WTC11 (cell line): ENCODE measurements around the gene GALNTL6.

ENCODE experiments used
- GABPB1 ChIP-seq: sonication (generic); formaldehyde crosslinking; IDR thresholded peaks from 2 replicates; pipeline ENCODE4 v1.8.1; 2023; ENCODE audit warnings: mild to moderate bottlenecking, missing genetic modification reagents
- GTF2I ChIP-seq: fragments of 250-450 bp; sonication (Bioruptor Pico); conservative IDR thresholded peaks from 2 replicates; pipeline ENCODE4 v1.4.0; 2021; ENCODE audit warnings: mild to moderate bottlenecking
- JUN ChIP-seq: sonication (generic); formaldehyde crosslinking; IDR thresholded peaks from 2 replicates; pipeline ENCODE4 v1.8.0; 2023; ENCODE audit warnings: mild to moderate bottlenecking, missing genetic modification reagents
- MXD4 ChIP-seq: fragments of 250-450 bp; sonication (Bioruptor Pico); IDR thresholded peaks from 2 replicates; pipeline ENCODE4 v1.8.0; 2021; ENCODE audit warnings: mild to moderate bottlenecking, moderate library complexity, borderline replicate concordance
- RORB ChIP-seq: fragments of 250-450 bp; sonication (Bioruptor Pico); IDR thresholded peaks from 2 replicates; pipeline ENCODE4 v1.9.0; 2021; ENCODE audit warnings: mild to moderate bottlenecking
- SP1 ChIP-seq: sonication (generic); formaldehyde crosslinking; conservative IDR thresholded peaks from 2 replicates; pipeline ENCODE4 v1.8.1; 2022; ENCODE audit warnings: missing genetic modification reagents
- TCF7 ChIP-seq: sonication (generic); formaldehyde crosslinking; IDR thresholded peaks from 2 replicates; pipeline ENCODE4 v1.8.0; 2022; ENCODE audit warnings: mild to moderate bottlenecking, low read depth, missing genetic modification reagents, moderate library complexity
- TP53 ChIP-seq: sonication (generic); formaldehyde crosslinking; IDR thresholded peaks from 2 replicates; pipeline ENCODE4 v1.8.1; 2023; ENCODE audit warnings: mild to moderate bottlenecking, missing genetic modification reagents
- ZNF219 ChIP-seq: sonication (generic); formaldehyde crosslinking; IDR thresholded peaks from 2 replicates; pipeline ENCODE4 v1.8.0; 2023; ENCODE audit warnings: missing genetic modification reagents, mild to moderate bottlenecking, borderline replicate concordance
- ZNF263 ChIP-seq: sonication (generic); formaldehyde crosslinking; IDR thresholded peaks from 2 replicates; pipeline ENCODE4 v1.8.1; 2022; ENCODE audit warnings: low read depth, mild to moderate bottlenecking, moderate library complexity, missing genetic modification reagents
- TF ChIP-seq, protein P1 (sequence below): sonication (generic); formaldehyde crosslinking; IDR thresholded peaks from 2 replicates; pipeline ENCODE4 v1.8.1; 2022; ENCODE audit warnings: mild to moderate bottlenecking, moderate library complexity, missing genetic modification reagents
- TF ChIP-seq, protein P2 (sequence below): fragments of 200-600 bp; IDR thresholded peaks from 2 replicates; pipeline ENCODE4 v1.8.0; 2022; ENCODE audit warnings: antibody characterized with exemption
- TF ChIP-seq, protein P3 (sequence below): sonication (generic); formaldehyde crosslinking; IDR thresholded peaks from 2 replicates; pipeline ENCODE4 v1.8.0; 2023; ENCODE audit warnings: missing genetic modification reagents, mild to moderate bottlenecking, borderline replicate concordance
- TF ChIP-seq, protein P4 (sequence below): sonication (generic); formaldehyde crosslinking; IDR thresholded peaks from 2 replicates; pipeline ENCODE4 v1.8.0; 2022; ENCODE audit warnings: mild to moderate bottlenecking, missing genetic modification reagents

DNA sequence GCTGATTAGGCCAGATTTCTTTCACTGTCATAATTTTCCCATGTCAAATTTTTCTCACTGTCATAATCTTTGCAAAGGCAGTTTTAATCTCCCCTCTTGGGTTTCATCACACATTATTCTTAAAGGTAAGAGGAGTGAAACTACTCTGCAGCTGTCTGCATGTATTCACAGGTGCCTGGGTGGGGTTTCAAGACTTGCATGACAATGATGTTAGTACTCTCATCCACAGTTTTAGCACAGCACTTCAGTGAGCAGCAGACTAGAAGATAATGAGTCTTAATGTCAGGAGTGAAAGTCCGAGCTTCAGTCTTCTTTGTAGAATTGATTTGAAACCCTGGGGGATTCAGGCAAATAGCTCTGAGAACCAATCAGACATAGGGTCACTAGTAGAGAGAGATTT, 1172.9 kb downstream of the GALNTL6 start:
- TF ChIP-seq, protein P1, sequence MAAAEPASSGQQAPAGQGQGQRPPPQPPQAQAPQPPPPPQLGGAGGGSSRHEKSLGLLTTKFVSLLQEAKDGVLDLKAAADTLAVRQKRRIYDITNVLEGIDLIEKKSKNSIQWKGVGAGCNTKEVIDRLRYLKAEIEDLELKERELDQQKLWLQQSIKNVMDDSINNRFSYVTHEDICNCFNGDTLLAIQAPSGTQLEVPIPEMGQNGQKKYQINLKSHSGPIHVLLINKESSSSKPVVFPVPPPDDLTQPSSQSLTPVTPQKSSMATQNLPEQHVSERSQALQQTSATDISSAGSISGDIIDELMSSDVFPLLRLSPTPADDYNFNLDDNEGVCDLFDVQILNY (CRISPR knock-in tag) = no peak
- TF ChIP-seq, protein P2, sequence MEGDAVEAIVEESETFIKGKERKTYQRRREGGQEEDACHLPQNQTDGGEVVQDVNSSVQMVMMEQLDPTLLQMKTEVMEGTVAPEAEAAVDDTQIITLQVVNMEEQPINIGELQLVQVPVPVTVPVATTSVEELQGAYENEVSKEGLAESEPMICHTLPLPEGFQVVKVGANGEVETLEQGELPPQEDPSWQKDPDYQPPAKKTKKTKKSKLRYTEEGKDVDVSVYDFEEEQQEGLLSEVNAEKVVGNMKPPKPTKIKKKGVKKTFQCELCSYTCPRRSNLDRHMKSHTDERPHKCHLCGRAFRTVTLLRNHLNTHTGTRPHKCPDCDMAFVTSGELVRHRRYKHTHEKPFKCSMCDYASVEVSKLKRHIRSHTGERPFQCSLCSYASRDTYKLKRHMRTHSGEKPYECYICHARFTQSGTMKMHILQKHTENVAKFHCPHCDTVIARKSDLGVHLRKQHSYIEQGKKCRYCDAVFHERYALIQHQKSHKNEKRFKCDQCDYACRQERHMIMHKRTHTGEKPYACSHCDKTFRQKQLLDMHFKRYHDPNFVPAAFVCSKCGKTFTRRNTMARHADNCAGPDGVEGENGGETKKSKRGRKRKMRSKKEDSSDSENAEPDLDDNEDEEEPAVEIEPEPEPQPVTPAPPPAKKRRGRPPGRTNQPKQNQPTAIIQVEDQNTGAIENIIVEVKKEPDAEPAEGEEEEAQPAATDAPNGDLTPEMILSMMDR = no peak
- TF ChIP-seq, protein P3, sequence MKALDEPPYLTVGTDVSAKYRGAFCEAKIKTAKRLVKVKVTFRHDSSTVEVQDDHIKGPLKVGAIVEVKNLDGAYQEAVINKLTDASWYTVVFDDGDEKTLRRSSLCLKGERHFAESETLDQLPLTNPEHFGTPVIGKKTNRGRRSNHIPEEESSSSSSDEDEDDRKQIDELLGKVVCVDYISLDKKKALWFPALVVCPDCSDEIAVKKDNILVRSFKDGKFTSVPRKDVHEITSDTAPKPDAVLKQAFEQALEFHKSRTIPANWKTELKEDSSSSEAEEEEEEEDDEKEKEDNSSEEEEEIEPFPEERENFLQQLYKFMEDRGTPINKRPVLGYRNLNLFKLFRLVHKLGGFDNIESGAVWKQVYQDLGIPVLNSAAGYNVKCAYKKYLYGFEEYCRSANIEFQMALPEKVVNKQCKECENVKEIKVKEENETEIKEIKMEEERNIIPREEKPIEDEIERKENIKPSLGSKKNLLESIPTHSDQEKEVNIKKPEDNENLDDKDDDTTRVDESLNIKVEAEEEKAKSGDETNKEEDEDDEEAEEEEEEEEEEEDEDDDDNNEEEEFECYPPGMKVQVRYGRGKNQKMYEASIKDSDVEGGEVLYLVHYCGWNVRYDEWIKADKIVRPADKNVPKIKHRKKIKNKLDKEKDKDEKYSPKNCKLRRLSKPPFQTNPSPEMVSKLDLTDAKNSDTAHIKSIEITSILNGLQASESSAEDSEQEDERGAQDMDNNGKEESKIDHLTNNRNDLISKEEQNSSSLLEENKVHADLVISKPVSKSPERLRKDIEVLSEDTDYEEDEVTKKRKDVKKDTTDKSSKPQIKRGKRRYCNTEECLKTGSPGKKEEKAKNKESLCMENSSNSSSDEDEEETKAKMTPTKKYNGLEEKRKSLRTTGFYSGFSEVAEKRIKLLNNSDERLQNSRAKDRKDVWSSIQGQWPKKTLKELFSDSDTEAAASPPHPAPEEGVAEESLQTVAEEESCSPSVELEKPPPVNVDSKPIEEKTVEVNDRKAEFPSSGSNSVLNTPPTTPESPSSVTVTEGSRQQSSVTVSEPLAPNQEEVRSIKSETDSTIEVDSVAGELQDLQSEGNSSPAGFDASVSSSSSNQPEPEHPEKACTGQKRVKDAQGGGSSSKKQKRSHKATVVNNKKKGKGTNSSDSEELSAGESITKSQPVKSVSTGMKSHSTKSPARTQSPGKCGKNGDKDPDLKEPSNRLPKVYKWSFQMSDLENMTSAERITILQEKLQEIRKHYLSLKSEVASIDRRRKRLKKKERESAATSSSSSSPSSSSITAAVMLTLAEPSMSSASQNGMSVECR (CRISPR knock-in tag) = no peak
- TF ChIP-seq SP1 (CRISPR knock-in tag) (no peak), ZNF263 (CRISPR knock-in tag) (no peak), MXD4 (CRISPR knock-in tag) (no peak), GABPB1 (CRISPR knock-in tag) (no peak), GTF2I (CRISPR knock-in tag) (no peak), ZNF219 (CRISPR knock-in tag) (no peak), TP53 (CRISPR knock-in tag) (no peak), TCF7 (CRISPR knock-in tag) (no peak), RORB (CRISPR knock-in tag) (no peak), JUN (CRISPR knock-in tag) (no peak)
- TF ChIP-seq, protein P4, sequence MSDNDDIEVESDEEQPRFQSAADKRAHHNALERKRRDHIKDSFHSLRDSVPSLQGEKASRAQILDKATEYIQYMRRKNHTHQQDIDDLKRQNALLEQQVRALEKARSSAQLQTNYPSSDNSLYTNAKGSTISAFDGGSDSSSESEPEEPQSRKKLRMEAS (CRISPR knock-in tag) = no peak
